SH-SY5Y (cell line): ENCODE data around the gene VSTM2A.

Experiments used
- GATA2 ChIP-seq: IDR thresholded peaks from 2 replicates; pipeline ENCODE4 v1.6.1; 2011; ENCODE audit warnings: mild to moderate bottlenecking, low read depth, low read length
- GATA3 ChIP-seq: IDR thresholded peaks from 2 replicates; pipeline ENCODE4 v1.6.1; 2011; ENCODE audit warnings: low read depth, mild to moderate bottlenecking, low read length, moderate library complexity

- TF ChIP-seq GATA2 (no peak), GATA3 (no peak)
Measured at GRCh38 chr7:54559401-54559800, 17.2 kb downstream of the VSTM2A start.
